ENCODE data around the gene MZT2B. TPM values are rescaled to one million over a fixed set of nuclear protein-coding genes. Genes with fewer than 3 reads are reported as not detected.
A peak's percentile ranks its signal among the peaks of the same experiment; 100 is the strongest.
"Not testable (repeated sequence)": the region's sequence is repeated elsewhere in the genome, so short reads cannot be mapped to it uniquely, and the experiment has no call there.

The MZT2B gene
- total RNA-seq, 1 experiment from 2014 or later, result 198 TPM

- not testable (repeated sequence) for H3T11ph ChIP-seq (ENCODE audit: low read length); H3K9me3 ChIP-seq (ENCODE audit: control insufficient read depth, low read depth, low read length); H3K4me3 Mint-ChIP-seq; H3K23me2 ChIP-seq (ENCODE audit: insufficient read length, low read depth, low read length, poor library complexity, severe bottlenecking); H3K27ac ChIP-seq (ENCODE audit: insufficient read length, low read depth, low read length); H3K79me1 ChIP-seq (ENCODE audit: insufficient read depth, low read depth, low read length, poor library complexity, severe bottlenecking); H2BK20ac ChIP-seq (ENCODE audit: low read depth, low read length, poor library complexity, severe bottlenecking); H3K4me2 ChIP-seq (ENCODE audit: insufficient read depth, insufficient read length, low read length); H3K27ac Mint-ChIP-seq; H3K18ac ChIP-seq (ENCODE audit: insufficient read length, low read depth, low read length); H3K4me1 ChIP-seq (ENCODE audit: insufficient read depth, low read length); H3K56ac ChIP-seq (ENCODE audit: insufficient read length, low read depth, low read length); H2AFZ ChIP-seq (ENCODE audit: low read length); H2BK5ac ChIP-seq (ENCODE audit: insufficient read length, low read length); H3K14ac ChIP-seq (ENCODE audit: insufficient read depth, low read length); H3K79me2 ChIP-seq (ENCODE audit: insufficient read depth, low read length); H2AK5ac ChIP-seq (ENCODE audit: insufficient read length, low read length); H2BK12ac ChIP-seq (ENCODE audit: insufficient read length, low read depth, low read length); H3K4me1 Mint-ChIP-seq; H4K91ac ChIP-seq (ENCODE audit: insufficient read length, low read depth, low read length); H4K20me1 ChIP-seq (ENCODE audit: control insufficient read depth, insufficient read depth, insufficient read length); H3K36me3 Mint-ChIP-seq (ENCODE audit: insufficient read depth in 1 of 3, low read depth in 3 of 3); H3K27me3 ChIP-seq (ENCODE audit: insufficient read depth, low read length); H2BK120ac ChIP-seq (ENCODE audit: low read depth, low read length, poor library complexity, severe bottlenecking); H4K5ac ChIP-seq (ENCODE audit: insufficient read length, low read depth, low read length); H3K9me3 Mint-ChIP-seq; H2BK15ac ChIP-seq (ENCODE audit: low read depth, low read length); H4K8ac ChIP-seq (replicated peaks; ENCODE audit: insufficient read length, low read depth, low read length); H3K4ac ChIP-seq (ENCODE audit: low read depth, low read length); H3K9ac ChIP-seq (ENCODE audit: extremely low read depth, insufficient read length, low read length); H3K23ac ChIP-seq (ENCODE audit: insufficient read length, low read depth, low read length)
- DNase-seq, result peak; percentile 17
- H3K27me3 Mint-ChIP-seq (ENCODE audit: low read depth), result peaks cover 16% of the 10 kb centered on the region
- no CpG with 5 or more reads among the region's 22 CpGs for WGBS (ENCODE audit: extremely low coverage, insufficient read length, low lambda C conversion rate)
Measured at GRCh38 chr2:130141645-130142370, 40.3 kb upstream of the MZT2B start.

- not testable (repeated sequence) for H4K91ac ChIP-seq (ENCODE audit: insufficient read length, low read depth, low read length); H3K4me2 ChIP-seq (ENCODE audit: insufficient read depth, insufficient read length, low read length); H3T11ph ChIP-seq (ENCODE audit: low read length); H3K27ac Mint-ChIP-seq; H2BK15ac ChIP-seq (ENCODE audit: low read depth, low read length); H4K8ac ChIP-seq (replicated peaks; ENCODE audit: insufficient read length, low read depth, low read length); H3K27me3 ChIP-seq (ENCODE audit: insufficient read depth, low read length); H3K56ac ChIP-seq (ENCODE audit: insufficient read length, low read depth, low read length); H3K9me3 ChIP-seq (ENCODE audit: control insufficient read depth, low read depth, low read length); H2BK12ac ChIP-seq (ENCODE audit: insufficient read length, low read depth, low read length); H4K5ac ChIP-seq (ENCODE audit: insufficient read length, low read depth, low read length); H3K9ac ChIP-seq (ENCODE audit: extremely low read depth, insufficient read length, low read length); H3K18ac ChIP-seq (ENCODE audit: insufficient read length, low read depth, low read length); H3K36me3 Mint-ChIP-seq (ENCODE audit: insufficient read depth in 1 of 3, low read depth in 3 of 3); H2BK120ac ChIP-seq (ENCODE audit: low read depth, low read length, poor library complexity, severe bottlenecking); H3K4me1 Mint-ChIP-seq; H2AK5ac ChIP-seq (ENCODE audit: insufficient read length, low read length); H3K4ac ChIP-seq (ENCODE audit: low read depth, low read length); H3K79me2 ChIP-seq (ENCODE audit: insufficient read depth, low read length); H3K23me2 ChIP-seq (ENCODE audit: insufficient read length, low read depth, low read length, poor library complexity, severe bottlenecking); DNase-seq; H2AFZ ChIP-seq (ENCODE audit: low read length); H3K79me1 ChIP-seq (ENCODE audit: insufficient read depth, low read depth, low read length, poor library complexity, severe bottlenecking); H2BK20ac ChIP-seq (ENCODE audit: low read depth, low read length, poor library complexity, severe bottlenecking); H3K27ac ChIP-seq (ENCODE audit: insufficient read length, low read depth, low read length); H3K4me1 ChIP-seq (ENCODE audit: insufficient read depth, low read length); H4K20me1 ChIP-seq (ENCODE audit: control insufficient read depth, insufficient read depth, insufficient read length); H2BK5ac ChIP-seq (ENCODE audit: insufficient read length, low read length); H3K9me3 Mint-ChIP-seq; H3K14ac ChIP-seq (ENCODE audit: insufficient read depth, low read length); H3K23ac ChIP-seq (ENCODE audit: insufficient read length, low read depth, low read length)
- no CpG with 5 or more reads among the region's 13 CpGs for WGBS (ENCODE audit: extremely low coverage, insufficient read length, low lambda C conversion rate)
- Mint-ChIP-seq H3K27me3 (ENCODE audit: low read depth) (peaks cover 16% of the 10 kb centered on the region), H3K4me3 (peak overlapping the region; percentile 51 to 75; a peak in 2 of 5 replicates)
Measured at GRCh38 chr2:130142396-130143265, 39.4 kb upstream of the MZT2B start.

Data from H9 (cell line).